Liver (tissue), 3 donors: Measurements from ENCODE around the gene SERPING1.

Experiments used
- EGR1 ChIP-seq, 2 donors: IDR thresholded peaks; 2 replicates each; pipeline ENCODE4 v1.6.1; 2016 to 2018; ENCODE audit warnings: antibody characterized with exemption in 2 of 2, low read depth in 2 of 2
- GABPA ChIP-seq, 2 donors: IDR thresholded peaks in 1 of 2; conservative IDR thresholded peaks in 1 of 2; 2 replicates each; pipeline ENCODE4 v1.6.1; 2016; ENCODE audit warnings: antibody characterized with exemption in 2 of 2, mild to moderate bottlenecking in 1 of 2, moderate library complexity in 1 of 2
- JUND ChIP-seq, 2 donors: IDR thresholded peaks; 2 replicates each; pipeline ENCODE4 v1.6.1; 2016; ENCODE audit warnings: antibody characterized with exemption in 2 of 2
- RAD21 ChIP-seq, 2 donors: IDR thresholded peaks; 2 replicates each; pipeline ENCODE4 v1.6.1; 2016; ENCODE audit warnings: antibody characterized with exemption in 2 of 2, mild to moderate bottlenecking in 2 of 2
- RXRA ChIP-seq, 2 donors: IDR thresholded peaks; 2 replicates each; pipeline ENCODE4 v1.6.1; 2017 to 2018; ENCODE audit warnings: antibody characterized with exemption in 2 of 2, mild to moderate bottlenecking in 1 of 2
- SP1 ChIP-seq: IDR thresholded peaks from 2 replicates; pipeline ENCODE4 v1.6.1; 2018; ENCODE audit warnings: antibody characterized with exemption, mild to moderate bottlenecking
- TAF1 ChIP-seq: conservative IDR thresholded peaks from 2 replicates; pipeline ENCODE4 v1.6.1; 2016; ENCODE audit warnings: antibody characterized with exemption, mild to moderate bottlenecking
- YY1 ChIP-seq: IDR thresholded peaks from 2 replicates; pipeline ENCODE4 v1.6.1; 2016; ENCODE audit warnings: antibody characterized with exemption, mild to moderate bottlenecking
- TF ChIP-seq, protein P1 (sequence below): fragments of 150-350 bp; IDR thresholded peaks from 2 replicates; pipeline ENCODE4 v1.5.1; 2017; ENCODE audit warnings: improper control_type of control experiment, low read depth, low read length; ENCODE audit not compliant: missing input control
- donor health status: healthy.
- donor health status: healthy.

DNA sequence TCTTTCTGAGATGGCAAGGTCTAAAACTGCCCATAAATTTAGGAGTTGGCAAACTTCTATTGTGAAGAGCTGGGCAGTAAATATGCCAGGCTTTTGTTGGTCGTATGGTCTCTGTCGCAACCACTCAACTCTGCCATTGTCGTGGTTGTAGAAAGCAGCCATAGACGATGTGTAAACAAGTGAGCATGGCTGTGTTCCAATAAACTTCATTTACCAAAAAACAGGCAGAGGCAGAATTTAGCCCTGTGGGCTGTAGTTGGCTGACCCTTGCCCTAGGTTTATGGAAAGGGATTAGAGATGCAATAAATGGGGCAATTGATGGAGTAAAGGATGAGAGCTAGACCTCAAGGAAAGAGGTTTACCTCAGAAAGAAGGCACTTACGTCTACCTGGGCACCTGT lies 34.6 kb downstream of the SERPING1 start:
- TF ChIP-seq, protein P1, sequence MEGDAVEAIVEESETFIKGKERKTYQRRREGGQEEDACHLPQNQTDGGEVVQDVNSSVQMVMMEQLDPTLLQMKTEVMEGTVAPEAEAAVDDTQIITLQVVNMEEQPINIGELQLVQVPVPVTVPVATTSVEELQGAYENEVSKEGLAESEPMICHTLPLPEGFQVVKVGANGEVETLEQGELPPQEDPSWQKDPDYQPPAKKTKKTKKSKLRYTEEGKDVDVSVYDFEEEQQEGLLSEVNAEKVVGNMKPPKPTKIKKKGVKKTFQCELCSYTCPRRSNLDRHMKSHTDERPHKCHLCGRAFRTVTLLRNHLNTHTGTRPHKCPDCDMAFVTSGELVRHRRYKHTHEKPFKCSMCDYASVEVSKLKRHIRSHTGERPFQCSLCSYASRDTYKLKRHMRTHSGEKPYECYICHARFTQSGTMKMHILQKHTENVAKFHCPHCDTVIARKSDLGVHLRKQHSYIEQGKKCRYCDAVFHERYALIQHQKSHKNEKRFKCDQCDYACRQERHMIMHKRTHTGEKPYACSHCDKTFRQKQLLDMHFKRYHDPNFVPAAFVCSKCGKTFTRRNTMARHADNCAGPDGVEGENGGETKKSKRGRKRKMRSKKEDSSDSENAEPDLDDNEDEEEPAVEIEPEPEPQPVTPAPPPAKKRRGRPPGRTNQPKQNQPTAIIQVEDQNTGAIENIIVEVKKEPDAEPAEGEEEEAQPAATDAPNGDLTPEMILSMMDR = no peak
- TF ChIP-seq GABPA (IDR thresholded peaks at IDR 0.05 in 1 of 2, conservative IDR thresholded peaks at IDR 0.05 in 1 of 2) (no peak), JUND (IDR thresholded peaks at IDR 0.05) (no peak), RXRA (IDR thresholded peaks at IDR 0.05) (no peak), SP1 (no peak), EGR1 (IDR thresholded peaks at IDR 0.05; ENCODE audit: low read depth in 2 of 2) (no peak), TAF1 (no peak), RAD21 (IDR thresholded peaks at IDR 0.05) (no peak), YY1 (no peak)
